GM19035 (cell line): ENCODE data around the gene R3HDM4.

Source experiments
- ATAC-seq: cut with Tn5 transposase; IDR thresholded peaks from one replicate; pipeline ENCODE4 v1.9.1; 2021; ENCODE audit not compliant: unreplicated experiment

R3HDM4 gene

GRCh38 chr19:917323-918151 lies 4.5 kb upstream of the R3HDM4 start, which contains the start of gene KISS1R:
Gene KISS1R, plus strand, starts transcription at chr19:917333. Its CDS starts 170 bp downstream, at chr19:917503.
- ATAC-seq: no peak

GRCh38 chr19:916645-917322 lies 3.8 kb upstream of the R3HDM4 start:
- ATAC-seq: no peak

GRCh38 chr19:912181-913079 lies 589 bp downstream of the R3HDM4 start:
- ATAC-seq: no peak

- ATAC-seq: no peak
Measured at GRCh38 chr19:911197-912033, 1.6 kb downstream of the R3HDM4 start.

- no peak for ATAC-seq
Measured at GRCh38 chr19:907183-907853, 5.7 kb downstream of the R3HDM4 start.

- no peak for ATAC-seq
Measured at GRCh38 chr19:906480-906879, 6.5 kb downstream of the R3HDM4 start.

GRCh38 chr19:904545-904944 lies 8.5 kb downstream of the R3HDM4 start:
- no peak for ATAC-seq

- ATAC-seq: no peak
Measured at GRCh38 chr19:903266-903797, 9.7 kb downstream of the R3HDM4 start.

- ATAC-seq: no peak
Measured at GRCh38 chr19:902446-903226, 10.4 kb downstream of the R3HDM4 start.

- no peak for ATAC-seq
Measured at GRCh38 chr19:902093-902370, 11.0 kb downstream of the R3HDM4 start.

GRCh38 chr19:901216-902092 lies 11.6 kb downstream of the R3HDM4 start:
- ATAC-seq: no peak

- ATAC-seq: no peak
Measured at GRCh38 chr19:900302-901111, 12.5 kb downstream of the R3HDM4 start.

- ATAC-seq: no peak
Measured at GRCh38 chr19:900043-900301, 13.0 kb downstream of the R3HDM4 start.

GRCh38 chr19:899336-900042 lies 13.5 kb downstream of the R3HDM4 start:
- ATAC-seq: no peak

- no peak for ATAC-seq
Measured at GRCh38 chr19:898663-899062, 14.4 kb downstream of the R3HDM4 start.

GRCh38 chr19:897442-898039 lies 15.5 kb downstream of the R3HDM4 start:
- ATAC-seq: no peak

- ATAC-seq: no peak
Measured at GRCh38 chr19:896999-897398, 16.0 kb downstream of the R3HDM4 start.
